Tibial artery (tissue), 4 donors: Measurements from ENCODE around the gene ATG14.

Experiments used
- DNase-seq, 2 donors: peaks; one replicate each; pipeline ENCODE4 v3.0.0-alpha.2; 2019
- H3K27ac ChIP-seq, 2 donors: fragments of 200-600 bp; sonication (generic) in 1 of 2; 1 replicate in 1 of 2; 2 replicates in 1 of 2; pipeline ENCODE4 v1.5.1; 2018 to 2019; ENCODE audit warnings: mild to moderate bottlenecking in 1 of 2
- H3K27me3 ChIP-seq, 2 donors: fragments of 200-600 bp; sonication (generic) in 1 of 2; one replicate each; pipeline versions ENCODE4 v1.5.1 to v1.6.0; 2016 to 2019
- H3K36me3 ChIP-seq, 3 donors: fragments of 200-600 bp; sonication (generic) in 2 of 3; one replicate each; pipeline ENCODE4 v1.5.1; 2016 to 2019; ENCODE audit warnings: mild to moderate bottlenecking in 2 of 3
- H3K4me1 ChIP-seq, 4 donors: fragments of 200-600 bp; sonication (generic) in 2 of 4; 1 replicate in 3 of 4; 2 replicates in 1 of 4; pipeline ENCODE4 v1.5.1; 2016 to 2019
- H3K4me3 ChIP-seq, 2 donors: fragments of 200-600 bp; sonication (generic) in 1 of 2; 1 replicate in 1 of 2; 2 replicates in 1 of 2; pipeline ENCODE4 v1.5.1; 2018 to 2019; ENCODE audit warnings: mild to moderate bottlenecking in 2 of 2
- H3K9me3 ChIP-seq, 3 donors: fragments of 200-600 bp; sonication (generic) in 1 of 3; one replicate each; pipeline ENCODE4 v1.5.1; 2016 to 2019
- CTCF ChIP-seq, 2 experiments: fragments of 200-600 bp in 1 of 2; fragments of 450-650 bp in 1 of 2; IDR thresholded peaks; one replicate each; pipeline ENCODE4 v1.5.1; 2017 to 2019; ENCODE audit warnings: antibody characterized with exemption in 2 of 2, mild to moderate bottlenecking in 1 of 2, moderate library complexity in 1 of 2
- intact Hi-C: fragments of 100-400 bp; cut with DNase I; formaldehyde crosslinking; loops from one replicate; pipeline ENCODE4 v1.15.0; 2023; ENCODE audit warnings: low total_unique reads

Gene ATG14

GRCh38 chr14:55372423-55372822, 39.2 kb downstream of the ATG14 start:
- Histone ChIP-seq H3K4me1 (no peaks in the 10 kb centered on the region), H3K27me3 (no peaks in the 10 kb centered on the region), H3K4me3 (no peak overlapping the region), H3K36me3 (peaks cover 48 to 73% (median 59%) of the 10 kb centered on the region in 3 donors), H3K9me3 (no peaks in the 10 kb centered on the region), H3K27ac (no peak overlapping the region)
- intact Hi-C loops = no loop called here
- DNase-seq = no peak
- no peak for TF ChIP-seq CTCF (IDR thresholded peaks at IDR 0.05)

DNA sequence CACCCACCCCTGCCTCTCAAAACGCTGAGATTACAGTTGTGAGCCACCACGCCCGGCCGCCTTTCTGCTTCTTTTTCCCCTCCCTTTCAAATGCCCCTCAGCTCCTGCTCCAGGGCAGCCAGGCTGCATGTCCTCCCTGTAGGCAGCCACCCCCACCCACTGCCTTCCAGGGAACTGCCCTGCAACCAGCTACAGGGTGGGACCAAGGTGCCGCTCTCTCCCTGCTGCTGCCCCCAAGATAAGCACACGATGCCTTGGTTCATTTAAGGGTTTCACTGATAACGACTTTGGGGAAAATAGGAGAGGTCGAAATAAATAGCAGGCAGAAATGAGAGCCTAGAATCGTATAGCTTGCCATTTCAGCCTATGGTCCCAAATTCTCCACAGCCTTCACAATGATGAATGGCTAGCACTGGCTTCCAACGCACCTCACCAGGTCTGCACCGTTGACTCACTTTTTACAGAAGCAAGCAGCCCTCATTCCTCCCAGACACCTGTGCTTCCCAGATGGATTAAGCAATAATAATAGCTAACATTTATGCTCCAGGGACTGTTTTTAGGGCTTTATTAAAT, 40.7 kb downstream of the ATG14 start:
- DNase-seq = no peak
- TF ChIP-seq CTCF (IDR thresholded peaks at IDR 0.05) = no peak
- Histone ChIP-seq H3K27ac (no peak overlapping the region), H3K27me3 (no peaks in the 10 kb centered on the region), H3K4me3 (no peak overlapping the region), H3K4me1 (no peaks in the 10 kb centered on the region), H3K36me3 (peaks cover 38 to 64% (median 58%) of the 10 kb centered on the region in 3 donors), H3K9me3 (no peaks in the 10 kb centered on the region)
- intact Hi-C loops = no loop called here

- DNase-seq = no peak
- Histone ChIP-seq H3K27ac (no peak overlapping the region), H3K4me3 (no peak overlapping the region), H3K9me3 (no peaks in the 10 kb centered on the region), H3K4me1 (no peaks in the 10 kb centered on the region), H3K36me3 (peaks cover 38 to 59% (median 53%) of the 10 kb centered on the region in 3 donors), H3K27me3 (no peaks in the 10 kb centered on the region)
- no peak for TF ChIP-seq CTCF (IDR thresholded peaks at IDR 0.05)
- intact Hi-C loops = no loop called here
These were observed 45.4 kb downstream of the ATG14 start for GRCh38 chr14:55366271-55366670.

DNA sequence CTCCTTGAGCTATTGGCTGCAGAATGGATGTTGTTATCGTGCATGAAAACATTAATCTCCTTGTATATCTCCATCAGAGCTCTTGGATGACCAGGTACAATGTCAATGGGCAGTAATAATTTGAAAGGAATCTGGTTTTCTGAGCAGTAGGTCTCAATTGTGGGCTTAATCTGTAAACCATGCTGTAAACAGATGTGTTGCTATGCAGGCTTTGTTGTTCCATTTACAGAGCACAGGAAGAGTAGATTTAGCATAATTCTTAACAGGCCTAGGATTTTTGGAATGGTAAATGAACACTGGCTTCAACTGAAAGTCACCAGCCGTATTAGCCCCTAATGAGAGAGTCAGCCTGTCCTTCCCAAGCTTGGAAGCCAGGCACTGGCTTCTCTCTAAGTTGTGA, 50.4 kb downstream of the ATG14 start:
- Histone ChIP-seq H3K27ac (no peak overlapping the region), H3K36me3 (peaks cover 6 to 25% (median 10%) of the 10 kb centered on the region in 3 donors), H3K4me3 (no peak overlapping the region), H3K27me3 (no peaks in the 10 kb centered on the region), H3K4me1 (no peaks in the 10 kb centered on the region), H3K9me3 (no peaks in the 10 kb centered on the region)
- DNase-seq = no peak
- intact Hi-C loops = no loop called here
- no peak for TF ChIP-seq CTCF (IDR thresholded peaks at IDR 0.05)

GRCh38 chr14:55359307-55359706, 52.3 kb downstream of the ATG14 start:
- no peak for DNase-seq
- no peaks in the 10 kb centered on the region for H3K9me3 ChIP-seq
- intact Hi-C loops = no loop called here
- H3K36me3 ChIP-seq = peaks cover 0 to 25% (median 14%) of the 10 kb centered on the region in 3 donors
- no peaks in the 10 kb centered on the region for H3K4me1 ChIP-seq
- no peak overlapping the region for H3K27ac ChIP-seq
- TF ChIP-seq CTCF (IDR thresholded peaks at IDR 0.05) = no peak
- H3K4me3 ChIP-seq = no peak overlapping the region
- H3K27me3 ChIP-seq = no peaks in the 10 kb centered on the region

GRCh38 chr14:55356913-55357312, 54.7 kb downstream of the ATG14 start:
- Histone ChIP-seq H3K4me3 (no peak overlapping the region), H3K27me3 (no peaks in the 10 kb centered on the region), H3K4me1 (no peaks in the 10 kb centered on the region), H3K9me3 (no peaks in the 10 kb centered on the region), H3K36me3 (peaks cover 5 to 38% (median 14%) of the 10 kb centered on the region in 3 donors), H3K27ac (no peak overlapping the region)
- intact Hi-C loops = no loop called here
- TF ChIP-seq CTCF (IDR thresholded peaks at IDR 0.05) = no peak
- DNase-seq = no peak
